OCI-LY3 (cell line): ENCODE measurements around the gene ALDH1A1.

Source experiments
- EZH2phosphoT487 ChIP-seq: fragments of 200-600 bp; shearing (Covaris generic); IDR thresholded peaks from 2 replicates; pipeline ENCODE4 v1.6.1; 2018; ENCODE audit warnings: antibody characterized with exemption, mixed run types, low read depth
- TF ChIP-seq, protein P1 (sequence below): fragments of 200-600, 300-600 bp; sonication (generic); IDR thresholded peaks from 2 replicates; pipeline ENCODE4 v1.5.1; 2014; ENCODE audit warnings: antibody characterized with exemption, low read length, low read depth

DNA sequence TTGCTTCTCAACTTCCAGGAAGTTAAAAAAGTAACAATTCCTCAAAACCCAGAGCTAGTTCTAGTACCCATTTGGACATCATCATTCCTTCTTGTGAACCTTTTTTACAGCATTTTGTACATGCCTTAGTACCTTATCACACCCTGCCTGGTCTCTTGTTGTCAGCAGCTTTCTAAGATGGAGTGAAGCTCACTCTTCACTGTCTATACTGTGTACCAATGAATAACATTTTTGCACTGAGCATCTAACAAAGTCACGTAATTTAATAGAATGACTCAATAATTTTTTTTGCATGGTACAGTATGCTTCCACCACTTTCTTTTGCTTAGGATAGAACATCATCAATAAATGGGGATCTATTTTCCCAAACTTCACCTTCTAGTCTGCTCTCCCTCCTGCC lies 29.8 kb downstream of the ALDH1A1 start:
- TF ChIP-seq, protein P1, sequence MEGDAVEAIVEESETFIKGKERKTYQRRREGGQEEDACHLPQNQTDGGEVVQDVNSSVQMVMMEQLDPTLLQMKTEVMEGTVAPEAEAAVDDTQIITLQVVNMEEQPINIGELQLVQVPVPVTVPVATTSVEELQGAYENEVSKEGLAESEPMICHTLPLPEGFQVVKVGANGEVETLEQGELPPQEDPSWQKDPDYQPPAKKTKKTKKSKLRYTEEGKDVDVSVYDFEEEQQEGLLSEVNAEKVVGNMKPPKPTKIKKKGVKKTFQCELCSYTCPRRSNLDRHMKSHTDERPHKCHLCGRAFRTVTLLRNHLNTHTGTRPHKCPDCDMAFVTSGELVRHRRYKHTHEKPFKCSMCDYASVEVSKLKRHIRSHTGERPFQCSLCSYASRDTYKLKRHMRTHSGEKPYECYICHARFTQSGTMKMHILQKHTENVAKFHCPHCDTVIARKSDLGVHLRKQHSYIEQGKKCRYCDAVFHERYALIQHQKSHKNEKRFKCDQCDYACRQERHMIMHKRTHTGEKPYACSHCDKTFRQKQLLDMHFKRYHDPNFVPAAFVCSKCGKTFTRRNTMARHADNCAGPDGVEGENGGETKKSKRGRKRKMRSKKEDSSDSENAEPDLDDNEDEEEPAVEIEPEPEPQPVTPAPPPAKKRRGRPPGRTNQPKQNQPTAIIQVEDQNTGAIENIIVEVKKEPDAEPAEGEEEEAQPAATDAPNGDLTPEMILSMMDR = no peak
- TF ChIP-seq EZH2phosphoT487 = no peak
